ENCODE data around the gene BPIFB1. TPM values are rescaled to one million over a fixed set of nuclear protein-coding genes. Genes with fewer than 3 reads are reported as not detected.

BPIFB1 gene
- total RNA-seq, 4 donors from 2014 or later, result not detected

DNA sequence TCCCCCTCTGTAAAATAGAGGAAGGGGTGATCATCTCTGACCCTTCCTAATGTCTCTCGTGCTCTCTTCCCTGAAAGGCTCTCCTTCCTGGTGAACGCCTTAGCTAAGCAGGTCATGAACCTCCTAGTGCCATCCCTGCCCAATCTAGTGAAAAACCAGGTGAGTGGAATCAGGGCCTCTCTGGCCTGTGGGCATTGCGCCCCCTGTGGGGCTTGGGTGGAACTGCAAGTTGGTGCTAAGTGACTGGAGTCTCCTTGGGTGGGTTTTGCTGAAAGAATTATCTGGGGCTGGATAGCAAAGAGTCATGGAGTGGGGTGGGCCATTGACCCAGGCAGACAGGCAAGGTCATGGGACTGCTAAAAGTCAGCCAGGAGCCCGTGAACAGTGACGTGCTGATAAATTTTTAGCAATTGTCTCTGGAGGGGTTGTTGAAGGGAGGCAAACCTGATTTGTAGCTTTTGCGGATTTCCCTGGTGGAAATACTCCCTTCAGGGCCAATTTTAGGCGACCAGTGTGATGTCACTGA lies 8.9 kb downstream of the BPIFB1 start:
- no peak for DNase-seq (ENCODE audit: extremely low spot score)
- 45% methylated on average over 7 of the region's 7 CpGs for WGBS
- intact Hi-C loops (cut with DNase I), result no loop called here
- Histone ChIP-seq H3K4me1 (no peaks in the 10 kb centered on the region), H3K4me3 (no peak overlapping the region), H3K27ac (replicated peaks in 1 of 4) (no peak overlapping the region), H3K9me3 (no peaks in the 10 kb centered on the region), H3K36me3 (no peaks in the 10 kb centered on the region), H3K27me3 (peaks cover 0 to 53% (median 0%) of the 10 kb centered on the region in 4 donors)
- TF ChIP-seq EP300 (IDR thresholded peaks at IDR 0.05), result no peak
- TF ChIP-seq, protein P1, sequence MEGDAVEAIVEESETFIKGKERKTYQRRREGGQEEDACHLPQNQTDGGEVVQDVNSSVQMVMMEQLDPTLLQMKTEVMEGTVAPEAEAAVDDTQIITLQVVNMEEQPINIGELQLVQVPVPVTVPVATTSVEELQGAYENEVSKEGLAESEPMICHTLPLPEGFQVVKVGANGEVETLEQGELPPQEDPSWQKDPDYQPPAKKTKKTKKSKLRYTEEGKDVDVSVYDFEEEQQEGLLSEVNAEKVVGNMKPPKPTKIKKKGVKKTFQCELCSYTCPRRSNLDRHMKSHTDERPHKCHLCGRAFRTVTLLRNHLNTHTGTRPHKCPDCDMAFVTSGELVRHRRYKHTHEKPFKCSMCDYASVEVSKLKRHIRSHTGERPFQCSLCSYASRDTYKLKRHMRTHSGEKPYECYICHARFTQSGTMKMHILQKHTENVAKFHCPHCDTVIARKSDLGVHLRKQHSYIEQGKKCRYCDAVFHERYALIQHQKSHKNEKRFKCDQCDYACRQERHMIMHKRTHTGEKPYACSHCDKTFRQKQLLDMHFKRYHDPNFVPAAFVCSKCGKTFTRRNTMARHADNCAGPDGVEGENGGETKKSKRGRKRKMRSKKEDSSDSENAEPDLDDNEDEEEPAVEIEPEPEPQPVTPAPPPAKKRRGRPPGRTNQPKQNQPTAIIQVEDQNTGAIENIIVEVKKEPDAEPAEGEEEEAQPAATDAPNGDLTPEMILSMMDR (IDR thresholded peaks at IDR 0.05), result peak; percentile 46 to 73 (median 49)

DNA sequence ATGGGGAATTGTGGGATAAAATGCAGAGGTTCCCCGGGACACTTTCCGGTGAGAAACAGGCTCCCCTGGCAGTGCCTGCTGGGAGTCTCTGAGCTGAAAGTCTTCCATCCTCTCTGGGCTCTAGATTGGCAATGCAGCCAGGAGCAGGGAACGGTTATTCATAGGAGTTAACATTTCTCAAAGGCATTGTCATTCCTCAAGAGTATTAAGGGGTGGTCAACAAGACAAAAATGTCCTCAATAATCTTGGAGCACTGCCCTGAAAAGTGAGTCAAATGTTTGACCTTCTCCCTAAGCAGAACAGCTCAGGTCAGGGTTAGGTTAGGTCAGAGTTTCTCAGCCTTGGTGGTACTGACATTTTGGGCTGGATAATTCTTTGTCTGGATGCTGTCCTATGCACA lies 13.2 kb downstream of the BPIFB1 start:
- peaks cover 0 to 6% (median 5%) of the 10 kb centered on the region in 4 donors for H3K4me1 ChIP-seq
- peaks cover 0 to 41% (median 0%) of the 10 kb centered on the region in 4 donors for H3K27me3 ChIP-seq
- 69% methylated on average over 3 of the region's 3 CpGs for WGBS
- TF ChIP-seq POLR2A (IDR thresholded peaks at IDR 0.05; ENCODE audit: low read depth) (no peak), POLR2AphosphoS5 (IDR thresholded peaks at IDR 0.05) (no peak), EP300 (IDR thresholded peaks at IDR 0.05) (no peak)
- TF ChIP-seq, protein P1 (IDR thresholded peaks at IDR 0.05), result no peak
- no peaks in the 10 kb centered on the region for H3K9me3 ChIP-seq
- H3K4me3 ChIP-seq, result no peak overlapping the region
- no peak overlapping the region for H3K27ac ChIP-seq (replicated peaks in 1 of 4)
- intact Hi-C loops (cut with DNase I), result loop anchor here (5.0 kb wide), 1 partner anchor 509 kb away; no protein-coding TSS in a partner anchor
- no peak for DNase-seq (ENCODE audit: extremely low spot score)
- H3K36me3 ChIP-seq, result no peaks in the 10 kb centered on the region

DNA sequence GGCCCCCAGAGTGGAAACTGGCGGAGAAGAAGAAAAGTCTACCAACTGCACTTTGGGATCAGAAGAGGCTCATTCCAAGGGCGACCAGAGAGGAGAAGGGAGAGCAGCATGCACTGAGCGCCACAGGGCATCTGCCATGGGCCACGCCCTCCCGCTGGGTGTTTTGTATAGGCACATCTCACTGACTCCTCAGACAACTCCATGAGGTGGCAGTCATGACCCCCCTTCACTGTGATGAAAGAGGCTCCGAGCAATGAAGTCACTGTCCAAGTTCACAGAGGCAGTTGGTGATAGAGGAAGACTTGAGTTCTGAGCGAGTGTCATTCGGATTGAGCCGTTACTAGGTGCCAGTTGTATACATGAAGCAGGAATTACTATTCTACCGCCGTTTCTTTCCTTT lies 15.4 kb downstream of the BPIFB1 start:
- Histone ChIP-seq H3K9me3 (no peaks in the 10 kb centered on the region), H3K4me1 (peaks cover 0 to 6% (median 5%) of the 10 kb centered on the region in 4 donors), H3K36me3 (no peaks in the 10 kb centered on the region), H3K27me3 (peaks cover 0 to 28% (median 0%) of the 10 kb centered on the region in 4 donors), H3K4me3 (no peak overlapping the region), H3K27ac (replicated peaks in 1 of 4) (no peak overlapping the region)
- intact Hi-C loops (cut with DNase I), result loop anchor here (2.0 to 5.0 kb wide), 2 partner anchors 396 to 511 kb away; no protein-coding TSS in a partner anchor
- no peak for DNase-seq (ENCODE audit: extremely low spot score)
- TF ChIP-seq, protein P1 (IDR thresholded peaks at IDR 0.05), result no peak
- TF ChIP-seq POLR2AphosphoS5 (IDR thresholded peaks at IDR 0.05) (no peak), POLR2A (IDR thresholded peaks at IDR 0.05; ENCODE audit: low read depth) (no peak), EP300 (IDR thresholded peaks at IDR 0.05) (no peak)
- WGBS, result 81% methylated on average over 11 of the region's 11 CpGs

DNA sequence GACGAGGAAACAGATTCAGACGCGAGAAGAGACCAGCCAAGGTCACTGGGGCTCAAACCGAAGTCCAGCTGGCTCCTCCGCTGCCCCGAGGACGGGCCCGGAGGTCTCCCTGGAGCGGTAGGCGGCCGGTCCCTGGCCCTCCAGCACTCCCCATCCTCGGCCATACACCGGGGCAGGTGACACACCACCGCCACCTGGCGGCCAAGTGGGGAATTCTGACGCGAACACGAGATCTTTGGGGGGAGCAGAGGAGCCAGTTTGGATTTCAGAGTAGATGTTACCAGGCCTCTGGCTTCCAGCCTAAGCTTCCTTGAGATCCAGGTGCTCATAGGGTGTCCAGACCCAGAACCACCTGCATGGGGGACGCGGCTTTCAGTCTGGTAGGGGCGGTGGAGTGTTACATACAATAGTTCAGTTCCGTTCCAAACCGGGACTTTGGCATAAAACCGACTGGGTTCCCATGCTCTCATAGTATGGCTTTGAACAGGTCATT lies 16.1 kb downstream of the BPIFB1 start:
- no peak overlapping the region for H3K4me3 ChIP-seq
- TF ChIP-seq POLR2A (IDR thresholded peaks at IDR 0.05; ENCODE audit: low read depth), result no peak
- TF ChIP-seq, protein P1 (IDR thresholded peaks at IDR 0.05), result peak; percentile 71 to 93 (median 87)
- H3K27ac ChIP-seq (replicated peaks in 1 of 4), result no peak overlapping the region
- peaks cover 0 to 26% (median 0%) of the 10 kb centered on the region in 4 donors for H3K27me3 ChIP-seq
- no peak for DNase-seq (ENCODE audit: extremely low spot score)
- peaks cover 0 to 6% (median 5%) of the 10 kb centered on the region in 4 donors for H3K4me1 ChIP-seq
- no peaks in the 10 kb centered on the region for H3K9me3 ChIP-seq
- intact Hi-C loops (cut with DNase I), result loop anchor here (2.0 to 5.0 kb wide), 2 partner anchors 396 to 512 kb away; no protein-coding TSS in a partner anchor
- WGBS, result 21% methylated on average over 20 of the region's 24 CpGs
- no peaks in the 10 kb centered on the region for H3K36me3 ChIP-seq

Data from esophagus muscularis mucosa (tissue), 4 donors.